Fibroblast of skin of back (primary cell): ENCODE results near the gene SMYD3.
A peak's percentile ranks its signal among the peaks of the same experiment; 100 is the strongest.

Experiments used
- DNase-seq: peaks from one replicate; pipeline ENCODE4 v3.0.0-alpha.2; 2013

The SMYD3 gene

GRCh38 chr1:246092136-246092535 lies 414.9 kb downstream of the SMYD3 start:
- DNase-seq = no peak

- no peak for DNase-seq
Observed at GRCh38 chr1:246091477-246091876, 415.6 kb downstream of the SMYD3 start.

GRCh38 chr1:246086191-246086590 lies 420.9 kb downstream of the SMYD3 start:
- DNase-seq = no peak

- DNase-seq = no peak
Observed at GRCh38 chr1:246083416-246083815, 423.7 kb downstream of the SMYD3 start.

GRCh38 chr1:246081856-246082668 lies 425.0 kb downstream of the SMYD3 start:
- no peak for DNase-seq

GRCh38 chr1:246081138-246081702 lies 425.9 kb downstream of the SMYD3 start:
- no peak for DNase-seq

- no peak for DNase-seq
Observed at GRCh38 chr1:246080031-246080430, 427.0 kb downstream of the SMYD3 start.

GRCh38 chr1:246078888-246079252 lies 428.2 kb downstream of the SMYD3 start:
- DNase-seq = no peak

- DNase-seq = no peak
Observed at GRCh38 chr1:246078126-246078887, 428.8 kb downstream of the SMYD3 start.

GRCh38 chr1:246077476-246077875 lies 429.6 kb downstream of the SMYD3 start:
- DNase-seq = no peak

- no peak for DNase-seq
Observed at GRCh38 chr1:246074421-246074820, 432.7 kb downstream of the SMYD3 start.

GRCh38 chr1:246072456-246072955 lies 434.6 kb downstream of the SMYD3 start:
- DNase-seq = no peak

GRCh38 chr1:246071981-246072380 lies 435.1 kb downstream of the SMYD3 start:
- DNase-seq = peak; percentile 7

GRCh38 chr1:246071561-246071960 lies 435.5 kb downstream of the SMYD3 start:
- peak; percentile 6 for DNase-seq

GRCh38 chr1:246069581-246069980 lies 437.5 kb downstream of the SMYD3 start:
- DNase-seq = peak; percentile 2

- no peak for DNase-seq
Observed at GRCh38 chr1:246068619-246069509, 438.2 kb downstream of the SMYD3 start.

- DNase-seq = no peak
Observed at GRCh38 chr1:246068217-246068512, 438.9 kb downstream of the SMYD3 start.

- peak; percentile 65 for DNase-seq
Observed at GRCh38 chr1:246067432-246068216, 439.5 kb downstream of the SMYD3 start.

GRCh38 chr1:246066573-246066972 lies 440.5 kb downstream of the SMYD3 start:
- no peak for DNase-seq

- DNase-seq = no peak
Observed at GRCh38 chr1:246065592-246065991, 441.5 kb downstream of the SMYD3 start.

- no peak for DNase-seq
Observed at GRCh38 chr1:246064891-246065290, 442.2 kb downstream of the SMYD3 start.
